ENCODE data around the gene CRK. TPM values are rescaled to one million over a fixed set of nuclear protein-coding genes. Genes with fewer than 3 reads are reported as not detected.
A peak's percentile ranks its signal among the peaks of the same experiment; 100 is the strongest.

Gene CRK
- polyA plus RNA-seq, 3 donors, result 51.2 to 56.7 (median 53.3) TPM

GRCh38 chr17:1490643-1491442 is 34.8 kb upstream of the CRK start:
- DNase-seq, result peak; percentile 51

DNA sequence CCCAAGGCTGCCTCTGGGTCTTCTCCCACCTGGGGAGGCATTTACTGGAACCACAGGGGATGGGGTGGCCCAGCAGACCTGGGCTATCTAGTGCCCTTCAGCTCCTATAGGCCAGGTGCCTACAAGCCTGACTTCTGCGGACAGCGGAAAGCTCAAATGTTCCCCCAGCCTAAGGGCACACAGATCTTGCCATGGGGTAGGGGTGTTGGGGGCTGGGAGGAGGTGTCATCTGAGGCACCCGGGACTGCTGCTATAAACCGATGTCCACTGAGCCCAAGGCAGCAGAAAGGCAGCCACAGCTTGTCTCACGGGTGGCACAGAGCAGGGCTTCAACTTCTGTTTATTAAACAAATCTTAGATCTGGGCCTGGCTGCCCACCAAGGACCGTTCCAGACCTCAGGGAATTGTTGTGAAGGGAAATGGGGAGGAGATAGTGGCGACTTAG is 32.8 kb upstream of the CRK start:
- no peak for DNase-seq

DNA sequence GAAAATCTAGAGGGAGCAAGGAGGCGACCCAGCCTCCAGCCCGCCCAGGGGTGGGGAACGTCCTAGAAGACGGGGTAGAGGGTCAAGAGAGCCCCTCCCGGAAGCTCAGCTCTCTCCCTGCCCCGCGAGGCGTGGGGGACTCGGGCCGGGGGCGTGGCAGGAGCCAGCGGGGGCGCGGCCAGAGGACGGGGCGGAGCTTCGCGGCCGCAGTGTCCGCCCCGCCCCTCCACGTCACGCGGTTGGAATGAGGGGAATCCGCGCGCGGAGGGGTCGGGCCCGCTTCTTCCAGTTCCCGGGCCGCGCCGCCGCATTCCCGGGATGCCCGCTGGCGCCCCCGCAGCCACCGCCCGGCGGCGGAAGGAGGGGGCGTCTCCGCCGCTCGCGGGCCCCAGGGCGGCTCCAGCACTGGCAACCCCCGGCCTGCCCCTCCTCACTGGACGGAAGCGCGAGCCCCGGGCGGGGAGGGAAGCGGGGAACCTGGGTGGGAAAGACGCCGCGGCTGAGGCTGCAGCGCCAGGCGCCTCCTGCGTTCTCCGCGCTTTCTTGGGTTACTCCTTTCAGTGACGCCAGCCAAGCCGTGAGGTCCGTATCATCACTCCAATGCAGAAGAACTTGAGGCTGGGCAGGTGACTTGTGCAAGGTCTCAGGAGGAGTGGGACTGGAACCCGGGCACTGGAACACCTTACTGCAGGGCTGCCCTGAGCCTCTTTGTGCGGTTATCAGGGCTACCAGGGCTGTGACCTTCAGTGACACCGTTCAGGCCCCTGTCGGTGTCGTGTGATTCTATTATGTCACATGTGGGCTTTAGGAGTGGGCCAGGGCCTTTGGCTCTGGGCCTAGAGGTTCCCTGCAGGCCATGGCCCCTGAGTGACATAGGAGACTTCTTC is 32.1 kb upstream of the CRK start:
- peak; percentile 88 for DNase-seq

- DNase-seq, result peak; percentile 37
Observed at GRCh38 chr17:1486802-1487695, 31.0 kb upstream of the CRK start.

- DNase-seq, result peak; percentile 48
Observed at GRCh38 chr17:1485423-1486376, 29.7 kb upstream of the CRK start.

DNA sequence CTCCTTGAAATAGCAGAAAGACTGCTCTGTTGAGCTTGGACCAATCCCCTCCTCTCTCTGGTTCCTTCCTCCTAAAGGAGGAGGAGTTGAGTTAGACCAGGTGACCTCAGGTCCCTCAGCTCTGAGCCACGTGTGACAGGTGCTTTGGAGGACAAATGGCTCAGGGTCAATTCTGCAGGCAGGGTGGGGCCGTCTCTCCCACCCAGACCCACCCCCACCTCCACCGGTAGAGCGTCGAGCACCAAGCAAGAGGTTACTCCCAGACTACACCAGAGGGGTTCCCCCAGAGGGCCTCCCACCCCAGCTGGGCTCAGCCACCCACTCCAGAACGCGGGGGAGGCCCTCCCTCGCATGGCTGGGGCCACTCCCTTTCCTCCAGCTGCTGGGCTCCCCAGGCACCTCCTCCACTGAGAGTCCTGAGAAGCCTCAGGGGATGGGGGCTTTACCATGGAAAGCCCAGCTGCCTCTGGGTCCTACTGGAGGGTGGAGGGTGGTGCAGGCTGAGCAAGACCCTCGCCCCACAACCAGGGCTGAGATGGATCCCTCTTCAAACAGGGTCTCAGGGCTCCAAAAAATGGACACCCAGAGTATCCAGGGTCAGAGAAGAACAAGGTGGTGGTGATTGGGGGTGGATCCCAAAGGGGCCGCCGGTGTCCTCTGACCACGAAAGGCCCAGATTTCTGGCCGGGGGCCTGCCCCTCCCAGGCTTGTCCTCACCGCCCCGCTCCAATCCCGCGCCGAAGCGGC is 28.8 kb upstream of the CRK start:
- peak; percentile 84 for DNase-seq

- no peak for DNase-seq
Observed at GRCh38 chr17:1484060-1484535, 28.1 kb upstream of the CRK start.

DNA sequence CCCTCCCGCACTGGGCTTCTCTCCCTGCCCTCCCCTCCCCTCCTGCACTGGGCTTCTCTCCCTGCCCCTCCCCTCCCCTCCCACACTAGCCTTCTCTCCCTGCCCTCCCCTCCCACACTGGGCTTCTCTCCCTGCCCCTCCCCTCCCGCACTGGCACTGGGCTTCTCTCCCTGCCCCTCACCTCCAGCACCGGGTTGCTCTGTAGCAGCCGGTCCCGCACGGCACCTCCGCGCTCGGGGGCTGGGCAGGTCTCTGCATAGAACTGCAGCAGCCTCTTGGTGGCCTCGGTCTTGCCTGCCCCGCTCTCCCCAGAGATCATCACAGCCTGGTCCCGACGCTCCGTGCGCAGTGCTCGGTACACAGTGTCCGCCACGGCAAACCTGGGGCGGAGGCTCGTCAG is 26.6 kb upstream of the CRK start:
- DNase-seq, result no peak

GRCh38 chr17:1481736-1482135 is 25.7 kb upstream of the CRK start:
- no peak for DNase-seq

GRCh38 chr17:1480747-1481465 is 24.9 kb upstream of the CRK start:
- no peak for DNase-seq

- no peak for DNase-seq
Observed at GRCh38 chr17:1478418-1478817, 22.4 kb upstream of the CRK start.

GRCh38 chr17:1475321-1475854 is 19.4 kb upstream of the CRK start:
- no peak for DNase-seq

DNA sequence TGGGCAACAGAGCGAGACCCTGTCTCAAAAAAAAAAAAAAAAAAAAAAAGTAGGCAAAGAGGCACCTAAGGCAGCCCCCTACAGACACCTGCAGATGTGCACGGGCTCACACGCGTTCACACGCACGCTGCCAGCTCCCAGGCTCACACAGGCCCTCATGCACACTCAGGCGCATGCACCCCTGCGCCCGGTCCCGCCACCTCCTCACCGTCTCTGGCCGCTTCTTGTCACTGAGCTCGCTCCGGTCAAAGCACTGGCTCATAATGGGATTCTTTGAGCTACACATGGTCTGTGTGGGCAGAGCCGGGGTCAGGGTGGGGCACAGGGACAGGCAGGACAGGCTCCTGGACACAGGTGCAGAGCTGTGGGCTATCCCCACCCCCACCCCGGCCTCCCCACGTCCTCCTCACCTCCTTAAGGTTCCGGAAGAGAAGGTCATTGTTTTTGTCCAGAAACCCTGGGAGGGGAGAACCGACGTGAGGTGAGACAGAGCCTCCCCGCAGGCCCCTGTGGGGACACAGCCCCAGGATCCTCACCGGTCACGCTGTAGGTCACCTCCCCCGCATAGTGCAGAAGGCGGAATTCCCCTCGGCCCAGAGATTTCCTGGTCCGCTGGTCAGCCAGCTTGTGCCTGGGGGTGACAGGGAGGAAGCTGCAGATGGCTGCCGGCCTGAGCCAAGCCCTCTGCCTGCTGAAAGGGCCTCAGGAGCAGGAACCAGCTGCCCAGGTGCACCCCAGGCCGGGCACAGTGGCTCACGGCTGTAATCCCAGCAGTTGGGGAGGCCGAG is 18.6 kb upstream of the CRK start:
- DNase-seq, result peak; percentile 49

- no peak for DNase-seq
Observed at GRCh38 chr17:1473841-1474240, 17.8 kb upstream of the CRK start.

DNA sequence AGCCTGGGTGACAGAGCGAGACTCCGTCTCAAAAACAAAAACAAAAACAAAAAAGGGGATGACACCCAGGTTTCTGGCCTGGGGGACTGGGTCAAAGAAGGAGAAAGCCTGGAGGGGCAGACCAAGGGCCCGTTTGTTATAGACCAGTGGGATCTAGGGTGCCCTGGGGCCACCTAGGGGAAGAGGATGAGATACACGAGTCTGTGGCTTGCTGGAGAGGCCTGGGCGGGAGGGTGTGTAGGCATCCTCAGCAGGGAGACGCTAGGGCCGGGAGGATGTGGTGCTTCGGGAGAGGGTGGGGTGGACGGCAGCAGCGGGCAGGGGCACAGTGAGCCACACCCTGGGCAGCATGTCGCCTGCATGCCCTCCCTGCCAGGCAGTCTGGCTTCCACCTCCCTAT is 17.1 kb upstream of the CRK start:
- no peak for DNase-seq

- DNase-seq, result peak; percentile 46
Observed at GRCh38 chr17:1471911-1472821, 16.1 kb upstream of the CRK start.

DNA sequence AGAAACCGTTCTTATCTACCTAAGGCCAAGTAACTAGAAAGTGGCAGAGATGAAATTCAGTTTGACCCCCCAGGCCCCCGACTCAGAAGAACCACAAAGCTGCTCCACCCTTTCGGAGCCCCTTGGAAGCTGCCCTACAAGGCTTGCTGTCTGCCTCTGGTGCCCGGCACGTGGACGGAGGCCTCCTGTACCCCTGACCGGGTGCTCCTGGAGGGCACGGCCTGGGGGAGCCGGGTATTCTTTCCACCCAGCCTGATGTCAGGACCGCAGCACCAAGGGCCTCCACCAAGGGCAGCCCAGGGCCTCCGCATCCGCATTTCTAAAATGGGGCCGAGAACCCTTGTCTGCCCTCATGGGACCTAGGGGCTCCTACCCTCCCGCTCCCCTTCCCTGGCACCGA is 15.5 kb upstream of the CRK start:
- no peak for DNase-seq
